ENCODE measurements around the gene PRKCE. TPM values are rescaled to one million over a fixed set of nuclear protein-coding genes. Genes with fewer than 3 reads are reported as not detected.

The PRKCE gene
- total and polyA plus RNA-seq, 2 of the 8 experiments (the other 6 are each of a cell fraction or from before 2014, with no cell fraction given), result 0.54 to 2.1 TPM

DNA sequence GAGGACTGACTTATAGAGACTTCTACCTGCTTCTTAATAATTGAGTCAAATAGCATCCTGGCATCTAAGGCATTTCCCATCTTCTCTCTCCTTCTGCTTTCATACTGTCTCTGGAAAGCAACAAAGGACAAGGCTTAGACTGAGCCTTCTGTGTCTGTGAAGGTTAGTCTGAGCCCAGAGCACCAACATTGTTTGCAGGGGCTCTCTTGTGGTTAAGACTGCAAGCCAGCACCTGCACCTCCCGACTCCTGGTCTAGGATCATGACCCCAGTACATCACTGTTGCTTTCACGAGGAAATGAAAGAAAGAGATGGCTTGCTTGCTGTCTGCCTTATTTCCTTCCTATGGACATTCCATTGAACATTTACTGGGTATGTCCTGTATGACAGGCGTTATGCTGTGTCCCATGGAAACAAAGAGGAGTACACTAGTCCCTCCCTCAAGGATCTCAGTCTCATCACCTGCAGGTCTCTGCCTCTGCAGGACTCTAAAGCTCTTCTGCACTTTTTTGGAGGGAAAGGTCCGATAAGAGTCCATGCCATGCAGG is 330.0 kb downstream of the PRKCE start:
- Histone ChIP-seq H2BK120ac (replicated peaks; ENCODE audit: low read depth, low read length) (no peak overlapping the region), H3K14ac (ENCODE audit: insufficient read length) (no peak overlapping the region), H3K79me2 (ENCODE audit: control insufficient read depth in 1 of 2, insufficient read depth in 2 of 2, low read length in 2 of 2) (no peaks in the 10 kb centered on the region), H3K9me3 (ENCODE audit: insufficient read depth in 2 of 2, low read depth in 1 of 2, low read length in 1 of 2) (no peaks in the 10 kb centered on the region), H4K20me1 (replicated peaks in 1 of 2; ENCODE audit: control insufficient read depth in 1 of 2, insufficient read depth in 2 of 2, low read length in 2 of 2) (no peaks in the 10 kb centered on the region), H3K27me3 (replicated peaks in 1 of 4; ENCODE audit: control insufficient read depth in 3 of 4, extremely low read depth in 1 of 4, insufficient read depth in 3 of 4, low read length in 3 of 4) (no peaks in the 10 kb centered on the region), H2AFZ (ENCODE audit: low read length) (no peak overlapping the region), H3K56ac (replicated peaks; ENCODE audit: insufficient read length, low read depth, low read length) (no peak overlapping the region), H3K23ac (ENCODE audit: insufficient read length) (no peak overlapping the region), H3K36me3 (ENCODE audit: control insufficient read depth in 2 of 4, insufficient read depth in 4 of 4, low read length in 3 of 4) (no peaks in the 10 kb centered on the region), H2BK15ac (ENCODE audit: low read length) (no peak overlapping the region), H4K91ac (replicated peaks; ENCODE audit: insufficient read length, low read length) (no peak overlapping the region), H3K4me2 (ENCODE audit: insufficient read depth in 1 of 2, low read depth in 2 of 2, low read length in 2 of 2) (no peak overlapping the region), H3K4me3 (ENCODE audit: extremely low read depth in 1 of 4, insufficient read depth in 2 of 4, low read depth in 3 of 4, low read length in 4 of 4) (no peak overlapping the region), H4K8ac (ENCODE audit: extremely low read depth, insufficient read depth, low read length) (no peak overlapping the region), H2AK5ac (ENCODE audit: low read depth, low read length) (no peak overlapping the region), H2BK12ac (ENCODE audit: low read depth, low read length) (no peak overlapping the region), H3K27ac (ENCODE audit: low read depth, low read length) (no peak overlapping the region), H3K9ac (replicated peaks in 1 of 4; ENCODE audit: extremely low read depth in 1 of 4, low read depth in 3 of 4, low read length in 3 of 4) (no peak overlapping the region), H3K18ac (ENCODE audit: extremely low read depth, low read length) (no peak overlapping the region), H3K4me1 (replicated peaks in 1 of 4; ENCODE audit: control insufficient read depth in 3 of 4, insufficient read depth in 4 of 4, low read length in 3 of 4) (no peaks in the 10 kb centered on the region; a peak in 1 of 7 replicates), H2BK20ac (ENCODE audit: low read length) (no peak overlapping the region), H3K79me1 (ENCODE audit: low read depth, low read length) (no peaks in the 10 kb centered on the region), H2BK5ac (ENCODE audit: low read depth, low read length) (no peak overlapping the region), H3K4ac (replicated peaks; ENCODE audit: insufficient read length, low read depth, low read length) (no peak overlapping the region), H4K5ac (ENCODE audit: insufficient read length, low read depth, low read length) (no peak overlapping the region), H3K23me2 (ENCODE audit: low read depth, low read length) (no peaks in the 10 kb centered on the region)
- FAIRE-seq (no peak), DNase-seq (ENCODE audit: low read depth in 1 of 2, low spot score in 2 of 2) (peak in 1 of 2 experiments; percentile 26)
- ChIA-PET POLR2A (ENCODE audit: partially characterized antibody) (no interaction called here), CTCF (ENCODE audit: partially characterized antibody) (interaction anchor here (0.6 to 1.3 kb wide), 2 partner anchors 11 to 168 kb away, joined by 3 to 6 read pairs; no protein-coding TSS in a partner anchor)
- 82% methylated on average over 4 of the region's 4 CpGs; no CpG with 5 or more reads in 1 of the 2 experiments for WGBS, 2 experiments (ENCODE audit: extremely low coverage in 1 of 2, insufficient coverage in 1 of 2, insufficient read length in 1 of 2, insufficient replicate concordance in 2 of 2, low coverage in 1 of 2, low lambda C conversion rate in 2 of 2, missing lambda C conversion rate in 1 of 2)
- TF ChIP-seq EGR1 (IDR thresholded peaks at IDR 0.05; ENCODE audit: borderline replicate concordance, low read depth, low read length), result no peak
- TF ChIP-seq CBX8 (IDR thresholded peaks at IDR 0.05; ENCODE audit: borderline replicate concordance, low read depth, low read length), result no peak
- no peak for TF ChIP-seq TAF1 (IDR thresholded peaks at IDR 0.05; ENCODE audit: low read depth, low read length)
- no peak for TF ChIP-seq POLR2A (IDR thresholded peaks at IDR 0.05; ENCODE audit: control extremely low read depth in 1 of 2, low read depth in 2 of 2, low read length in 2 of 2)
- TF ChIP-seq TEAD4 (IDR thresholded peaks at IDR 0.05; ENCODE audit: low read depth, low read length), result no peak
- no peak for TF ChIP-seq KDM5A (IDR thresholded peaks at IDR 0.05; ENCODE audit: low read length)
- TF ChIP-seq JUN (IDR thresholded peaks at IDR 0.05; ENCODE audit: low read depth, low read length), result no peak
- TF ChIP-seq GABPA (IDR thresholded peaks at IDR 0.05; ENCODE audit: borderline replicate concordance, insufficient read depth, low read length), result no peak
- no peak for TF ChIP-seq JUND (IDR thresholded peaks at IDR 0.05; ENCODE audit: low read length)
